Activated T-cell treated with anti-CD3 and anti-CD28 coated beads, Interleukin-2, amount 50 U/mL, for 24 hours (primary cell): ENCODE results near the gene UNC13C.
"Not testable (repeated sequence)": the region's sequence is repeated elsewhere in the genome, so short reads cannot be mapped to it uniquely, and the experiment has no call there.

Experiments
- DNase-seq: peaks from one replicate; pipeline ENCODE4 v3.0.0-alpha.2; 2020
- H3K27ac Mint-ChIP-seq: 2 replicates; pipeline ENCODE4 v1.8.0; 2020; ENCODE audit warnings: mild to moderate bottlenecking, mixed read lengths
- H3K27me3 Mint-ChIP-seq: 2 replicates; pipeline ENCODE4 v1.8.0; 2020; ENCODE audit warnings: mixed read lengths
- H3K36me3 Mint-ChIP-seq: 2 replicates; pipeline ENCODE4 v1.8.0; 2020; ENCODE audit warnings: low read depth, mixed read lengths
- H3K4me1 Mint-ChIP-seq: 2 replicates; pipeline ENCODE4 v1.8.0; 2020; ENCODE audit warnings: low read depth, mixed read lengths
- H3K4me3 Mint-ChIP-seq: 2 replicates; pipeline ENCODE4 v1.8.0; 2020; ENCODE audit warnings: mild to moderate bottlenecking, moderate library complexity, mixed read lengths
- H3K9me3 Mint-ChIP-seq: 2 replicates; pipeline ENCODE4 v1.8.0; 2020; ENCODE audit warnings: mixed read lengths

The UNC13C gene

GRCh38 chr15:54347082-54347827 is 369.0 kb downstream of the UNC13C start:
- no peak for DNase-seq
- no peaks in the 10 kb centered on the region for H3K36me3 Mint-ChIP-seq
- H3K4me1 Mint-ChIP-seq, result no peaks in the 10 kb centered on the region
- no peaks in the 10 kb centered on the region for H3K27me3 Mint-ChIP-seq
- no peak overlapping the region for H3K27ac Mint-ChIP-seq
- no peaks in the 10 kb centered on the region for H3K9me3 Mint-ChIP-seq
- no peak overlapping the region for H3K4me3 Mint-ChIP-seq

GRCh38 chr15:54353726-54354125 is 375.5 kb downstream of the UNC13C start:
- H3K36me3 Mint-ChIP-seq, result no peaks in the 10 kb centered on the region
- H3K9me3 Mint-ChIP-seq, result no peaks in the 10 kb centered on the region
- H3K4me1 Mint-ChIP-seq, result no peaks in the 10 kb centered on the region
- H3K27me3 Mint-ChIP-seq, result no peaks in the 10 kb centered on the region
- no peak for DNase-seq
- H3K4me3 Mint-ChIP-seq, result no peak overlapping the region
- no peak overlapping the region for H3K27ac Mint-ChIP-seq

GRCh38 chr15:54354341-54354740 is 376.1 kb downstream of the UNC13C start:
- DNase-seq, result no peak
- no peaks in the 10 kb centered on the region for H3K4me1 Mint-ChIP-seq
- peaks cover 2% of the 10 kb centered on the region for H3K9me3 Mint-ChIP-seq
- no peaks in the 10 kb centered on the region for H3K27me3 Mint-ChIP-seq
- H3K4me3 Mint-ChIP-seq, result no peak overlapping the region
- no peaks in the 10 kb centered on the region for H3K36me3 Mint-ChIP-seq
- H3K27ac Mint-ChIP-seq, result no peak overlapping the region

GRCh38 chr15:54364961-54365360 is 386.7 kb downstream of the UNC13C start:
- Mint-ChIP-seq H3K4me3 (no peak overlapping the region), H3K9me3 (peaks cover 19% of the 10 kb centered on the region), H3K27ac (no peak overlapping the region), H3K27me3 (no peaks in the 10 kb centered on the region), H3K36me3 (no peaks in the 10 kb centered on the region), H3K4me1 (no peaks in the 10 kb centered on the region)
- DNase-seq, result no peak

GRCh38 chr15:54373332-54373731 is 395.1 kb downstream of the UNC13C start:
- Mint-ChIP-seq H3K4me3 (no peak overlapping the region), H3K27me3 (no peaks in the 10 kb centered on the region), H3K9me3 (peaks cover 3% of the 10 kb centered on the region), H3K36me3 (no peaks in the 10 kb centered on the region), H3K27ac (no peak overlapping the region), H3K4me1 (no peaks in the 10 kb centered on the region)
- no peak for DNase-seq

- Mint-ChIP-seq H3K36me3 (no peaks in the 10 kb centered on the region), H3K9me3 (peaks cover 3% of the 10 kb centered on the region), H3K27ac (no peak overlapping the region), H3K27me3 (no peaks in the 10 kb centered on the region), H3K4me3 (no peak overlapping the region), H3K4me1 (no peaks in the 10 kb centered on the region)
- DNase-seq, result no peak
Measured at GRCh38 chr15:54374184-54374952, 396.1 kb downstream of the UNC13C start.

- H3K4me3 Mint-ChIP-seq, result no peak overlapping the region
- no peak for DNase-seq
- H3K36me3 Mint-ChIP-seq, result no peaks in the 10 kb centered on the region
- no peak overlapping the region for H3K27ac Mint-ChIP-seq
- no peaks in the 10 kb centered on the region for H3K4me1 Mint-ChIP-seq
- H3K9me3 Mint-ChIP-seq, result no peaks in the 10 kb centered on the region
- H3K27me3 Mint-ChIP-seq, result no peaks in the 10 kb centered on the region
Measured at GRCh38 chr15:54387799-54388198, 409.6 kb downstream of the UNC13C start.

GRCh38 chr15:54388746-54389145 is 410.5 kb downstream of the UNC13C start:
- H3K27me3 Mint-ChIP-seq, result no peaks in the 10 kb centered on the region
- H3K9me3 Mint-ChIP-seq, result no peaks in the 10 kb centered on the region
- no peak overlapping the region for H3K4me3 Mint-ChIP-seq
- H3K36me3 Mint-ChIP-seq, result no peaks in the 10 kb centered on the region
- no peak for DNase-seq
- no peaks in the 10 kb centered on the region for H3K4me1 Mint-ChIP-seq
- no peak overlapping the region for H3K27ac Mint-ChIP-seq

- no peaks in the 10 kb centered on the region for H3K27me3 Mint-ChIP-seq
- H3K4me3 Mint-ChIP-seq, result no peak overlapping the region
- no peak overlapping the region for H3K27ac Mint-ChIP-seq
- peaks cover 2% of the 10 kb centered on the region for H3K9me3 Mint-ChIP-seq
- no peaks in the 10 kb centered on the region for H3K36me3 Mint-ChIP-seq
- H3K4me1 Mint-ChIP-seq, result no peaks in the 10 kb centered on the region
- DNase-seq, result no peak
Measured at GRCh38 chr15:54410481-54410880, 432.2 kb downstream of the UNC13C start.

- H3K27me3 Mint-ChIP-seq, result no peaks in the 10 kb centered on the region
- no peaks in the 10 kb centered on the region for H3K9me3 Mint-ChIP-seq
- H3K27ac Mint-ChIP-seq, result no peak overlapping the region
- H3K4me1 Mint-ChIP-seq, result no peaks in the 10 kb centered on the region
- no peaks in the 10 kb centered on the region for H3K36me3 Mint-ChIP-seq
- H3K4me3 Mint-ChIP-seq, result no peak overlapping the region
- no peak for DNase-seq
Measured at GRCh38 chr15:54424171-54424570, 445.9 kb downstream of the UNC13C start.

- no peak for DNase-seq
- H3K4me1 Mint-ChIP-seq, result no peaks in the 10 kb centered on the region
- H3K27me3 Mint-ChIP-seq, result no peaks in the 10 kb centered on the region
- no peaks in the 10 kb centered on the region for H3K36me3 Mint-ChIP-seq
- H3K9me3 Mint-ChIP-seq, result peaks cover 7% of the 10 kb centered on the region
- H3K4me3 Mint-ChIP-seq, result no peak overlapping the region
- no peak overlapping the region for H3K27ac Mint-ChIP-seq
Measured at GRCh38 chr15:54428596-54428995, 450.4 kb downstream of the UNC13C start.

- peaks cover 19% of the 10 kb centered on the region for H3K9me3 Mint-ChIP-seq
- not testable (repeated sequence) for DNase-seq, H3K4me1 Mint-ChIP-seq, H3K27me3 Mint-ChIP-seq, H3K4me3 Mint-ChIP-seq, H3K27ac Mint-ChIP-seq, H3K36me3 Mint-ChIP-seq
Measured at GRCh38 chr15:54450288-54450687, 472.0 kb downstream of the UNC13C start.

- Mint-ChIP-seq H3K36me3 (no peaks in the 10 kb centered on the region), H3K4me1 (no peaks in the 10 kb centered on the region), H3K27me3 (no peaks in the 10 kb centered on the region), H3K9me3 (peaks cover 34% of the 10 kb centered on the region), H3K27ac (no peak overlapping the region), H3K4me3 (no peak overlapping the region)
- DNase-seq, result no peak
Measured at GRCh38 chr15:54456413-54456812, 478.2 kb downstream of the UNC13C start.

- DNase-seq, result no peak
- Mint-ChIP-seq H3K36me3 (no peaks in the 10 kb centered on the region), H3K4me1 (no peaks in the 10 kb centered on the region), H3K27me3 (no peaks in the 10 kb centered on the region), H3K4me3 (no peak overlapping the region), H3K27ac (no peak overlapping the region), H3K9me3 (peaks cover 27% of the 10 kb centered on the region)
Measured at GRCh38 chr15:54462511-54462913, 484.3 kb downstream of the UNC13C start.

- Mint-ChIP-seq H3K4me1 (no peaks in the 10 kb centered on the region), H3K27me3 (no peaks in the 10 kb centered on the region), H3K4me3 (no peak overlapping the region), H3K27ac (no peak overlapping the region), H3K36me3 (no peaks in the 10 kb centered on the region), H3K9me3 (peaks cover 7% of the 10 kb centered on the region)
- no peak for DNase-seq
Measured at GRCh38 chr15:54481819-54482218, 503.6 kb downstream of the UNC13C start.
